ENCODE results near the gene C12orf75.

DNA sequence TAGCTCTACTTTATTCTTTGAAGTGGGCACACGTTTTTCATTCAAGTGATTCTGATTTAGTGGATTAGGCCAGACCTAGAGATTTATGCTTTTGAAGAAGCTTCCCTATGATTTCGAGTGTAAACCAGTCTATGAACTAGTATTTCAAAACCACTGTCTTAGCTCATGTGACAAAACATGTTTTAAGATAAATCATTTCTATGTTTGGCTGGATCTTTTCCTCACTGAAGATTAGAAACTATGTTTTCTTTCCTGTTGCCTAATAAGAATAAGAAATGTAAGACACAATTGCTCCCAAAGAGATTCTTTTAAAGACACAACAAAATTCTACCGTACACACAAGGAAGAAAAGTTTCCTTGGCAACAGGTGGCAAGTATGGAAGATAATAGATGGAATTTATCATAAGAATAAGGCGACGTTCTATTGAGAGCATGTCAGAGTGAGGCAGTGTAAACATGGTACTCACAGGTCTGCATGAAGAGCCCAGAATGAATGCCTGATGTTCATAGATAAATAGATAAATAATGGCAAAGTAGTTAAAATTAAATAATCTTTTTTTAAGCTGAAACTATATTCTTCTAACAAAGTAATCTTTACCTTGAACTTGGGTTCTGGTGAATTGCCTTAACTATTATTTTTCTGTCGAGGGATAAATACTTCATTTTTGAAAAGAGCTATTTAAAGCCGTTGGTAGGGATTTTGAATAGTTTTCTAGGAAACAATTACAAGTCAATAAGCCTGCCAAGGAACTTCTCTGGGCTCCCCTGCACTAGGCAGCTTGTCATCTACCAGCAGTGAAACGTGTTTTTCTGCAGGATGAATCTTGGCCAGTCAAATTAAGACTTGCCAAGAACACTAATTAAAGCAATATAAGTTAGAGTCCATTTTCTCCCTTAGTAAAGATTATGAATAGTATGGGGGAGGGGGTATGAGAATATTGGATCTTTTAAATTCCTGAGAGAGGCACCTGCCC lies 34.1 kb upstream of the C12orf75 start:
- TF ChIP-seq POLR2A (IDR thresholded peaks at IDR 0.05): no peak
- TF ChIP-seq, protein P1, sequence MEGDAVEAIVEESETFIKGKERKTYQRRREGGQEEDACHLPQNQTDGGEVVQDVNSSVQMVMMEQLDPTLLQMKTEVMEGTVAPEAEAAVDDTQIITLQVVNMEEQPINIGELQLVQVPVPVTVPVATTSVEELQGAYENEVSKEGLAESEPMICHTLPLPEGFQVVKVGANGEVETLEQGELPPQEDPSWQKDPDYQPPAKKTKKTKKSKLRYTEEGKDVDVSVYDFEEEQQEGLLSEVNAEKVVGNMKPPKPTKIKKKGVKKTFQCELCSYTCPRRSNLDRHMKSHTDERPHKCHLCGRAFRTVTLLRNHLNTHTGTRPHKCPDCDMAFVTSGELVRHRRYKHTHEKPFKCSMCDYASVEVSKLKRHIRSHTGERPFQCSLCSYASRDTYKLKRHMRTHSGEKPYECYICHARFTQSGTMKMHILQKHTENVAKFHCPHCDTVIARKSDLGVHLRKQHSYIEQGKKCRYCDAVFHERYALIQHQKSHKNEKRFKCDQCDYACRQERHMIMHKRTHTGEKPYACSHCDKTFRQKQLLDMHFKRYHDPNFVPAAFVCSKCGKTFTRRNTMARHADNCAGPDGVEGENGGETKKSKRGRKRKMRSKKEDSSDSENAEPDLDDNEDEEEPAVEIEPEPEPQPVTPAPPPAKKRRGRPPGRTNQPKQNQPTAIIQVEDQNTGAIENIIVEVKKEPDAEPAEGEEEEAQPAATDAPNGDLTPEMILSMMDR (IDR thresholded peaks at IDR 0.05): no peak

Measured in adrenal gland (tissue), 5 donors.